Progenitor cell of endocrine pancreas (in vitro differentiated cells): ENCODE data around the gene ALMS1. TPM values are rescaled to one million over a fixed set of nuclear protein-coding genes. Genes with fewer than 3 reads are reported as not detected.
"Not testable (repeated sequence)": the region's sequence is repeated elsewhere in the genome, so short reads cannot be mapped to it uniquely, and the experiment has no call there.

ENCODE experiments used
- DNase-seq: peaks from one replicate; pipeline ENCODE4 v3.0.0; 2021; ENCODE audit warnings: low spot score; ENCODE audit not compliant: unreplicated experiment
- H3K27ac Mint-ChIP-seq: 2 replicates; pipeline ENCODE4 v1.8.0; 2021; ENCODE audit warnings: mild to moderate bottlenecking, moderate library complexity, mixed read lengths
- H3K27me3 Mint-ChIP-seq: 2 replicates; pipeline ENCODE4 v1.8.0; 2021; ENCODE audit warnings: mixed read lengths
- H3K36me3 Mint-ChIP-seq: 2 replicates; pipeline ENCODE4 v1.8.0; 2022; ENCODE audit warnings: mixed read lengths; ENCODE audit not compliant: insufficient read depth
- H3K4me1 Mint-ChIP-seq: 2 replicates; pipeline ENCODE4 v1.8.0; 2021; ENCODE audit warnings: low read depth, mixed read lengths
- H3K4me3 Mint-ChIP-seq: 2 replicates; pipeline ENCODE4 v1.8.0; 2021; ENCODE audit warnings: low read depth, mild to moderate bottlenecking, moderate library complexity, mixed read lengths
- H3K9me3 Mint-ChIP-seq: 2 replicates; pipeline ENCODE4 v1.8.0; 2021; ENCODE audit warnings: low read depth, mixed read lengths
- CTCF ChIP-seq: fragments of 200-600 bp; sonication (generic); IDR thresholded peaks from one replicate; pipeline ENCODE4 v1.5.0; 2021; ENCODE audit warnings: antibody characterized with exemption, mild to moderate bottlenecking; ENCODE audit not compliant: unreplicated experiment
- total RNA-seq: library from RNA; stranded (reverse); gene quantifications from 2 replicates; pipeline ENCODE4 v1.2.1, GENCODE V29; 2021

The ALMS1 gene
- total RNA-seq, 1 donor from 2014 or later = 40.8 TPM

DNA sequence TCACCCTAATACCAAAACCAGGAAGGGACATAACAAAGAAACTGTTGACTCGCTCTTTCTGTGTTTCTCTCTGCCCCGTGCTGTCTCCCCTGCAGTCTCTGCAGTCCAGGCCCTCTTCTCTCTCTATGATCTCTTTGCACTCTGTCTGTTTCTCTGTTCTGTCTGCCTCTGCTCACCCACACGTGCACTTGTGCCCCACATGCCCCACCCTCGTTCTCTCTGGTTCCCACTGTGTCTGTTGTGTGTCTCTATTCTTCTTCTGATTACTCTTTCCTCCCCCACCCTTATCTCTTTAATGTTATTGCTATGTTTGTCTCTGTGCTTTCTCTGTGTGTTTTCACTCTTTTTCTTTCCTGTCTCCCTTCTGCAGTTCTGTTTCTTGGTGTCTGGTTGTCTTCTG is 202.5 kb downstream of the ALMS1 start:
- no peaks in the 10 kb centered on the region for H3K27me3 Mint-ChIP-seq
- H3K36me3 Mint-ChIP-seq = peaks cover 19% of the 10 kb centered on the region
- TF ChIP-seq CTCF = no peak
- H3K27ac Mint-ChIP-seq = peak overlapping the region; percentile 63
- H3K9me3 Mint-ChIP-seq = peaks cover 21% of the 10 kb centered on the region
- no peak overlapping the region for H3K4me3 Mint-ChIP-seq
- no peak for DNase-seq
- peaks cover 9% of the 10 kb centered on the region for H3K4me1 Mint-ChIP-seq

DNA sequence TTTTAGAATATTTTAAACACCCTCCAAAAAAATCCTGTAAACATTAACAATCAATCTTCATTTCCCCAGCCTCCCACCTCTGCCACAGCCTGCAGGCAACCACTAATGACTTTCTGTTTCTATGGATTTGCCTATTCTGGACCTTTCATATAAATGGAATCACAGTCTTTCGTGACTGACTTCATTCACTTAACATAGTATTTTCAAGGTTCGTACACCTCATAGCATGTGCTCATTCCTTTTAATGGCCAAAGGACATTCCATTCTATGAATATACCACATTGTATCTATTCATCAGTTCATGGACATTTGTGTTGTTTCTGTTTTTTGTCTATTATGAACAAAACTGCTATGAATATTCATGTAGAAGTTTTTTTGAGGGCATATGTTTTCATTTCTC is 208.0 kb downstream of the ALMS1 start:
- H3K9me3 Mint-ChIP-seq = peaks cover 13% of the 10 kb centered on the region
- H3K4me1 Mint-ChIP-seq = no peaks in the 10 kb centered on the region
- no peak for DNase-seq
- no peak overlapping the region for H3K27ac Mint-ChIP-seq
- peaks cover 17% of the 10 kb centered on the region for H3K36me3 Mint-ChIP-seq
- no peak for TF ChIP-seq CTCF
- H3K27me3 Mint-ChIP-seq = no peaks in the 10 kb centered on the region
- H3K4me3 Mint-ChIP-seq = no peak overlapping the region

- Mint-ChIP-seq H3K27me3 (no peaks in the 10 kb centered on the region), H3K27ac (no peak overlapping the region), H3K36me3 (peaks cover 17% of the 10 kb centered on the region), H3K9me3 (peaks cover 13% of the 10 kb centered on the region), H3K4me1 (no peaks in the 10 kb centered on the region), H3K4me3 (no peak overlapping the region)
- DNase-seq = no peak
- no peak for TF ChIP-seq CTCF
Observed at GRCh38 chr2:73594251-73594650, 208.6 kb downstream of the ALMS1 start.

- Mint-ChIP-seq H3K9me3 (no peaks in the 10 kb centered on the region), H3K4me3 (no peak overlapping the region), H3K27ac (no peak overlapping the region)
Observed at GRCh38 chr2:73601780-73602179, 216.1 kb downstream of the ALMS1 start.

DNA sequence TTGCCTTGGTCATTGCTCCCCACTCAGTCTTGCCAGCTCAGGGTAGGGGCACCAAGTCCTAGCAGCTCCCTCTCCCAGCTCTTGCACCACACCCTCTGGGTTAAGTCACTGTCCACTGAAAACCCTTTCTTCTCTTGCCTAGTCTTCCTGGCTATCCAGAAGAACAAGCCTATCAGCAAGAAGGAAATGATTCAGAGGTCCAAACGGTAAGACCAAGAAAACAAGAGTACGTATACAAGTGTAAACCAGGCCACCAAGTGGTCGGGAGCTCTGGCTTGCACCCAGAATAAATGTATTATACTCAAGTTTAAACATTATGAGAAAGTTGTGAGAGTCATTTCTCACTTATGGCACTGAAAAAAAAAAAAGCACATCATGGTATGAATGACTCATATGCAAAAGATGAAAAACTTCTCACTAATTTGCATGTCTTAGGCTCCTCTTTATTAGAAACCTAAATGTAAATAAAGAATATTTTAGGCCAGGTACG is 217.5 kb downstream of the ALMS1 start:
- not testable (repeated sequence) for H3K36me3 Mint-ChIP-seq, H3K27ac Mint-ChIP-seq, DNase-seq, H3K4me1 Mint-ChIP-seq, H3K4me3 Mint-ChIP-seq, H3K27me3 Mint-ChIP-seq, H3K9me3 Mint-ChIP-seq

More at GRCh38 chr2:73601780-73602179, 216.1 kb downstream of the ALMS1 start:
- no peaks in the 10 kb centered on the region for H3K27me3 Mint-ChIP-seq
- peaks cover 3% of the 10 kb centered on the region for H3K4me1 Mint-ChIP-seq
- DNase-seq = no peak
- no peak for TF ChIP-seq CTCF
- peaks cover 8% of the 10 kb centered on the region for H3K36me3 Mint-ChIP-seq

DNA sequence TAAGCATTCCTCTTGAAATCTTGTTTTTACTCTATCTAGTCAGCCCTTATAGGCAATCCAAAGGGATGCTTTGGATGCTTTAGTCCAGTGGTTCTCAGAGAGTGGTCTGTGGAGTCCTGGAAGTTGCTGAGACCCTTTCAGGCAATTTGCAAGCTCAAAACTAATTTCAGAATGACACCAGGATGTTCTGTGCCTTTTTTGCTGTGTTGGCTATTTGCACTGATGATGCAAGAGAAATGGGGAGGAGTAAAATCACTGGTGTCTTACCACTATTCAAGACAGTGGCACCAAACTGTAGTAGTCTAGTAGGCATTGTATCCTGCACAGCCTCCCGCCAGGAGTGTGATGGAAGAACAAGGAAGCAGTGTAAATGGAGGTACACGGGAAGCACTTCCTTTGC is 219.0 kb downstream of the ALMS1 start:
- not testable (repeated sequence) for H3K27me3 Mint-ChIP-seq, H3K9me3 Mint-ChIP-seq, H3K4me1 Mint-ChIP-seq, H3K27ac Mint-ChIP-seq, H3K4me3 Mint-ChIP-seq, DNase-seq
- H3K36me3 Mint-ChIP-seq = peaks cover 11% of the 10 kb centered on the region
